ENCODE results near the gene OR6C65.
"Not testable (repeated sequence)": the region's sequence is repeated elsewhere in the genome, so short reads cannot be mapped to it uniquely, and the experiment has no call there.

OR6C65 gene

DNA sequence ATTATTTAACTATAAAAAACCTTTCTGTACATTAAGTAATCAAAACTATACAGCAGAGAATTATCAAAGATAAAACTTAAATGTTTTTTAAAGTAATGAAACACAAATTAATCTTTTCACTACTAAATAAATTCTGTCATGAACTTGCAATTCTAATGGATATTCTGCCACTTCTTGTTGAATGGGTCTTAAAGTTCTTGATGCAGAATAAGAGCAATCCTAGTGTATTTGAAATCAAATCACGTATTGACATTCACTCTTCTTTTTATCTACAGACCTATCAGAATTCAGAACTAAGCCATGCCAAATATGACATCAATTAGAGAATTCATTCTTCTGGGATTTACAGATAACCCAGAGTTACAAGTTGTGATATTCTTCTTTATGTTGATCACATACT is at the start of gene OR6C65:
Gene OR6C65, plus strand, starts transcription at position 301 of the 400 bp plus-strand sequence. Its CDS starts 0 bp downstream, at position 301.
- DNase-seq (ENCODE audit: low spot score): no peak

GRCh38 chr12:55355338-55355737 is 45.0 kb upstream of the OR6C65 start:
- DNase-seq (ENCODE audit: low spot score): not testable (repeated sequence)

- no peak for DNase-seq (ENCODE audit: low spot score)
Measured at GRCh38 chr12:55362675-55363074, 37.7 kb upstream of the OR6C65 start, which contains the start of gene OR6C75. OR6C75 (plus strand) TSS chr12:55362975; CDS start chr12:55365111, 2,136 bp downstream.

GRCh38 chr12:55365086-55365485 is 35.2 kb upstream of the OR6C65 start:
- no peak for DNase-seq (ENCODE audit: low spot score)

DNA sequence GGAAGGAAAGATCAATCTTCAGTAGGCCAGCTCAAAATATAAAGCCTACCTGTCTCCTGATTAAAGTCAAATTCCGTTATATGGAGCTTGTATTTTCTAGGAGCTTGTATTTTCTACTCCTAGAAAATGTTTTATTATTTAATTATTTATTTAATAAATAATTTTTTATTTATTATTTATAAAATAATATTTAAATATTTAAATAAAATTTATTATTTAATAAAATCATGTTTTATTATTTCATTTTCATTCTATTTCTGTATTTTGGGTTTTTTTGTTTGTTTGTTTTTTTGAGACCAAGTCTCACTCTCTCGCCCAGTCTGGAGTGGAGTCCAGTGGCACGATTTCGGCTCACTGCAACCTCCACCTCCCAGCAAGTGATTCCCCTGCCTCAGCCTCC is 27.8 kb upstream of the OR6C65 start:
- no peak for DNase-seq (ENCODE audit: low spot score)

GRCh38 chr12:55385891-55386290 is 14.4 kb upstream of the OR6C65 start:
- DNase-seq (ENCODE audit: low spot score): no peak

GRCh38 chr12:55392032-55392795 is 8.1 kb upstream of the OR6C65 start:
- DNase-seq (ENCODE audit: low spot score): no peak

- DNase-seq (ENCODE audit: low spot score): no peak
Measured at GRCh38 chr12:55396326-55396725, 4.0 kb upstream of the OR6C65 start.

GRCh38 chr12:55407866-55408265 is 7.5 kb downstream of the OR6C65 start:
- DNase-seq (ENCODE audit: low spot score): no peak

- DNase-seq (ENCODE audit: low spot score): not testable (repeated sequence)
Measured at GRCh38 chr12:55409133-55409532, 8.8 kb downstream of the OR6C65 start.

DNA sequence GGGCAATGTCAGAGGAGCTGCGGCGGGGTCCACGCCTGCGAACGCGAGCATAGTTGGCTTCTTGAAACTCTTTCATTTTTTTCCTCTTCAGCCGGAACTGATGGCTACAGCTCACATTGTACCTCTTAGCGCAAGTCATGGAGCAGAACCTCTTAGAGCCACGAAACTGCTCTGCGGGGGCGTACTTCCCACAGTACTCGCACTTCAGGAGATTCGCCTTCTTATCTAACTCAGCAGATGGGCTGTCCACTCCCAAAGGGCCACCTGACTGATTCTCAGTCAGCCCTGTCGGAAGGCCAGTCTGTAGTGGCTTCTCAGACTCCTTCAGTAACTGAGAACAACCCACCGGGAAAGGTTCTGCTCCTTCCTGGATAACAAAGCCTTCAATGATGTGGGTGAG is 11.8 kb downstream of the OR6C65 start:
- DNase-seq (ENCODE audit: low spot score): not testable (repeated sequence)

GRCh38 chr12:55413498-55414388 is 13.4 kb downstream of the OR6C65 start:
- DNase-seq (ENCODE audit: low spot score): not testable (repeated sequence)

DNA sequence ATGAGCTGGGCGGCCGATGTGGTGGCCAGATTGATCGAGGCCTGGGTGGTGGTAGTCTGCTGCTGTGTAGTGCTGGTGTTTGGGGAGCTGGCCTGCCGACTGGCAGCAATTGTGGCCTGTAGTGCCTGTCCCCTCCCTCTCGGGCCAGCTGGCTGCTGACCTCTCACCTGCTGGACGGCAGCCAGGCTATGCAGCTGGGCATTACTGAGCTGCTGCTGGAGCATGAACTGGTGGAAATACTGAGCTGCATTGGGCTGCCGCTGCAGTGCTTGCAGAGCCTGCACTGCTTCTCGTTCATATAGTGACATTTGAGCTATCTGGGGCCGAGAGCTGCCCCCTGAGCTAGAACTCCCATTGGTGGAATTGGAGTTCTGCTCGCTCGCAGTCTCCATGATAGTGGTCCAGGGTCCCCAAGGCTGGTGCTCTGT is 14.1 kb downstream of the OR6C65 start:
- DNase-seq (ENCODE audit: low spot score): not testable (repeated sequence)

- not testable (repeated sequence) for DNase-seq (ENCODE audit: low spot score)
Measured at GRCh38 chr12:55414889-55415288, 14.6 kb downstream of the OR6C65 start.

DNA sequence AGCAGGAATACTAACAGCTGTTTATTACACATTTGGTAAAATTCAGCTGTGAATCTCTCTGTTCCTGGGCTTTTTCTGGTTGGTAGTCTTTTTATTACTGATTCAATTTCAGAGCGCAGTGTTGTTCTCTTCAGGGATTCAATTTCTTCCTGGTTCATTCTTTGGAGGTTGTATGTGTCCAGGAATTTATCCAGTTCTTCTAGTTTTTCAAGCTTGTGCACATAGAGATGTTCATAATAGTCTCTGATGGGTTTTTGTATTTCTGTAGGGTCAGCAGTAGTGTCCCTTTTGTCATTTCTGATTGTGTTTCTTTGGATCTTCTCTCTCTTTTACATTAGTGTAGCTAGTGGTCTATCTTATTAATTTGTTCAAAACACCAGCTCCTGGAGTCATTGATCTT is 16.6 kb downstream of the OR6C65 start:
- no peak for DNase-seq (ENCODE audit: low spot score)

DNA sequence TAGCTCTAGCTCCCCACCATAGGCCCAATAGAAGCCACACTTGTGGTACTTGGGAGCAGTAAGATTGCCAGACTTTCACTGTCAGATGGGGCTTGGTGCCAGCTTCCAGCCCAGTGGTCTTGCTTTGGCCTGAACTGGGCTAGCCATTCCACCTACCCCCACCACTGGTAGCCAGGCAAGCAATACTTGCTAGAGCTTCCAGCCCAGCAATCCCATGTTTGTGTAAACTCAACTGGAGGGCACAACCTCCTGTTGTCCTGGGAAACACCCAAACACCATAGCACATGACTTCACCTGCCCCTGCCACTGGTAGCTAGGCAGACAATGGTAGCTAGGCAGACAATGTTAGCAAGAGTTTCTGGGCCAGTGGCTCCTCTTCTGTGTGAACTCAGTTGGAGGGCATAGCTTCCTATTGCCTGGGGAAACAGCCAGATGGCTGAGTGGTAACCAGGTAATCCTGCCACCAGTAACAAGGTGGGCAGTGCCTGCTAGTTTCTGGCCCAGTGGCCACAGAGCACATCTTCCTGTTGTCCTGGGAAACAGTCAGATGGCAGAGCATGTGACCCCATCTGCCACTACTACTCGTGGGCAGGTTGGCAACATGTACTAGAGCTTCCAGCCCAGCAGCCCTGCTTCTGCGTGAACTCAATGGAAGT is 20.1 kb downstream of the OR6C65 start:
- DNase-seq (ENCODE audit: low spot score): no peak

DNA sequence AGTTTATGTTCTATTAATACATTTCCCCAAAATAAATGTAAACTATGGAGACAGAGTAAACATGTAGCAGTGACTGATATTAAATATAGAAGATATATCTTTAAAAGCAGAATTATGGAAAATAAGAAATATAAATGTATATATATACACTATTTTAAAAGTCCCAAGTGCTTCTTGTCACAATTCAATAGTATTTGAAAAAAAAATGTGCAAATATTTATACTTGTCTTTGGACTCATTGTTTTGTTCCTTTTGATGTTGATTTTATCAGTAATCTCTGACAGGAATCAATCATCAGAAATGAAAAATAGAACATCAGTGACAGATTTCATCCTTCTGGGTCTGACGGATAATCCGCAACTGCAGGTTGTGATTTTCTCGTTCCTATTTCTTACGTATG is 25.6 kb downstream of the OR6C65 start, which contains the start of gene OR6C76:
Gene OR6C76, plus strand, starts transcription at position 301 of the 400 bp plus-strand sequence. Its CDS starts 0 bp downstream, at position 301.
- no peak for DNase-seq (ENCODE audit: low spot score)

DNA sequence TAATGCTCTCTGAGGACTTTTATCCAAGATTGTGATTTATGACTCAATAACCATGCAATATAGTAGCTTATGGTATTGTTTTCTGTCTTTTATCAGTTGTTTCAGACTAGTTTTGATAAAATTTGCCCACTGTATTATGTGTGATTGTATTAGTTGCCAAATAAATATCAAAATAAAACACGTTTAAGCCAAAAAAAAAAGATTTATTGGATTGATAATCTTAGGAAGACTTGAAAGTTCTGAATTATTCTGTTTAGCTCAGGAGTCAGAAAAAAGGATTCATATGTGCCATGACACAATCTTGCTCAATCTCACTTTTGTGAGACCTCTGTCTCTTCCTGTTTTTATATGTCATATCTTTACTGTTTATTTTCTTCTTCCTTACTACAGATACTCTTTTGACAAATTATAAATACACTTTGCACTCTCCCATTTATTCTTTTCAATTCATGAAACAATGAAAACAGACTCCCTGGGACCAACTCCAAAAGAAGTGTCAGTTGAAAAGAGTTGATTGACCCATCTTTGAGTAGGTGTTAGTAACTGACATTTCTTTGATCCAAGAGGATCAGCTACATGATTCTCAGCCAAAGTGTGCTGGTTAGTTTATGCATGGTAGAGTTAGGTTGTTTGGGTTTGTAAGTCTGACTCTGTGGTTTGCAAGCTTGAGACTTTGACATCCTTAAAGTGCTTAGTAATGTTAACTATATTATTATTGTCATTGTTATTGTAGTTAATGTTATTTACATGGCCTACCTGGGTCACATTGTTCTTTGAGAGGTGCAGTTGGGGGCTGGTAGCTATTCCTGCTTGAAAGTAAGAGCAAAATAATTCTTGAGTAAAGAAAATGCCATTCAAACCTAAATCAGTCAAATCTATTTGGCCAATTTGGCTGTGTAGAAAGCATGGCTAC is 28.3 kb downstream of the OR6C65 start:
- no peak for DNase-seq (ENCODE audit: low spot score)

DNA sequence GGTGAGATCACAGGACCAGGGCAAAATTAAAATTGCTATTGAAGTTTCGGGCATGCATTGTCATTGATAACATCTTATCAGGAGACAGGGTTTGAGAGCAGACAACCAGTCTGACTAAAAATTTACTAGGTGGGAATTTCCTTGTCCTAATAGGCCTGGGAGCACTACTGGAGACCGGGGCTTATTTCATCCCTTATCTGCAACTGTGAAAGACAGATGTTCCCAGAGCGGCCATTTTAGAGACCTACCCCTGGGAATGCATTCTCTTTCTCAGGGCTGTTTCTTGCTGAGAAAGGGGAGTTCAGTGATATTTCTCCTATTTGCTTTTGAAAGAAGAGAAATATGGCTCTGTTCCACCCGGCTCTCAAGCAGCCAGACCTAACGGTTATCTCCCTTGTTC is 40.9 kb downstream of the OR6C65 start:
- DNase-seq (ENCODE audit: low spot score): not testable (repeated sequence)

- no peak for DNase-seq (ENCODE audit: low spot score)
Measured at GRCh38 chr12:55443776-55444175, 43.4 kb downstream of the OR6C65 start, which contains the start of gene OR6C2. OR6C2 (plus strand) TSS chr12:55444076; CDS start chr12:55452214, 8,138 bp downstream.

GRCh38 chr12:55445357-55445756 is 45.0 kb downstream of the OR6C65 start:
- DNase-seq (ENCODE audit: low spot score): no peak

Data from activated CD4-positive, alpha-beta T cell treated with anti-CD3 and anti-CD28 coated beads, Interleukin-2, Interleukin-4, amounts not matched to agents 100 ng/mL and 50 ng/mL, durations not matched to agents 16 hours and 8 hours (primary cell).